Nephron progenitor cell (in vitro differentiated cells): ENCODE data around the gene MRFAP1L1.
A peak's percentile ranks its signal among the peaks of the same experiment; 100 is the strongest.
"Not testable (repeated sequence)": the region's sequence is repeated elsewhere in the genome, so short reads cannot be mapped to it uniquely, and the experiment has no call there.

Experiments used
- DNase-seq: peaks from one replicate; pipeline ENCODE4 v3.0.0; 2021
- H3K27ac Mint-ChIP-seq: 2 replicates; pipeline ENCODE4 v1.8.0; 2021; ENCODE audit warnings: mild to moderate bottlenecking, moderate library complexity, mixed read lengths
- H3K27me3 Mint-ChIP-seq: 2 replicates; pipeline ENCODE4 v1.8.0; 2021; ENCODE audit warnings: mild to moderate bottlenecking, low read depth, mixed read lengths; ENCODE audit not compliant: poor library complexity
- H3K36me3 Mint-ChIP-seq: 2 replicates; pipeline ENCODE4 v1.8.0; 2021; ENCODE audit warnings: low read depth, mixed read lengths
- H3K4me1 Mint-ChIP-seq: 2 replicates; pipeline ENCODE4 v1.8.0; 2021; ENCODE audit warnings: mixed read lengths
- H3K4me3 Mint-ChIP-seq: 2 replicates; pipeline ENCODE4 v1.8.0; 2021; ENCODE audit warnings: mild to moderate bottlenecking, moderate library complexity, mixed read lengths
- H3K9me3 Mint-ChIP-seq: 2 replicates; pipeline ENCODE4 v1.8.0; 2021; ENCODE audit warnings: mild to moderate bottlenecking, moderate library complexity, mixed read lengths
- CTCF ChIP-seq: fragments of 200-600 bp; sonication (generic); IDR thresholded peaks from 2 replicates; pipeline ENCODE4 v1.5.0; 2021; ENCODE audit warnings: antibody characterized with exemption

Gene MRFAP1L1

GRCh38 chr4:6673660-6674499 lies 35.8 kb downstream of the MRFAP1L1 start:
- Mint-ChIP-seq H3K27ac (peak overlapping the region; percentile 94), H3K27me3 (peaks cover 5% of the 10 kb centered on the region), H3K4me1 (peaks cover 44% of the 10 kb centered on the region), H3K9me3 (peaks cover 14% of the 10 kb centered on the region), H3K36me3 (peaks cover 70% of the 10 kb centered on the region), H3K4me3 (peak overlapping the region; percentile 89)
- TF ChIP-seq CTCF, result no peak
- DNase-seq, result peak; percentile 90

- Mint-ChIP-seq H3K27ac (peak overlapping the region; percentile 94), H3K4me3 (peak overlapping the region; percentile 89), H3K36me3 (peaks cover 70% of the 10 kb centered on the region), H3K9me3 (peaks cover 14% of the 10 kb centered on the region), H3K4me1 (peaks cover 44% of the 10 kb centered on the region)
- DNase-seq, H3K27me3 Mint-ChIP-seq: not testable (repeated sequence)
These were observed 36.4 kb downstream of the MRFAP1L1 start for GRCh38 chr4:6673191-6673659.

- not testable (repeated sequence) for H3K27ac Mint-ChIP-seq, H3K4me3 Mint-ChIP-seq
These were observed 37.0 kb downstream of the MRFAP1L1 start for GRCh38 chr4:6672541-6673190.

GRCh38 chr4:6672131-6672530 lies 37.5 kb downstream of the MRFAP1L1 start:
- no peak for DNase-seq
- peaks cover 8% of the 10 kb centered on the region for H3K27me3 Mint-ChIP-seq
- peaks cover 22% of the 10 kb centered on the region for H3K9me3 Mint-ChIP-seq
- no peak for TF ChIP-seq CTCF
- no peak overlapping the region for H3K27ac Mint-ChIP-seq
- H3K36me3 Mint-ChIP-seq, result peaks cover 68% of the 10 kb centered on the region
- H3K4me1 Mint-ChIP-seq, result peaks cover 36% of the 10 kb centered on the region
- H3K4me3 Mint-ChIP-seq, result no peak overlapping the region

More at GRCh38 chr4:6672541-6673190, 37.0 kb downstream of the MRFAP1L1 start:
- peaks cover 18% of the 10 kb centered on the region for H3K9me3 Mint-ChIP-seq
- DNase-seq, H3K27me3 Mint-ChIP-seq: not testable (repeated sequence)
- H3K4me1 Mint-ChIP-seq, result peaks cover 42% of the 10 kb centered on the region
- peaks cover 70% of the 10 kb centered on the region for H3K36me3 Mint-ChIP-seq

- TF ChIP-seq CTCF, result no peak
- H3K4me3 Mint-ChIP-seq, result no peak overlapping the region
- peaks cover 25% of the 10 kb centered on the region for H3K9me3 Mint-ChIP-seq
- DNase-seq, result no peak
- H3K4me1 Mint-ChIP-seq, result peaks cover 31% of the 10 kb centered on the region
- peaks cover 63% of the 10 kb centered on the region for H3K36me3 Mint-ChIP-seq
- H3K27me3 Mint-ChIP-seq, result peaks cover 8% of the 10 kb centered on the region
- H3K27ac Mint-ChIP-seq, result no peak overlapping the region
These were observed 38.0 kb downstream of the MRFAP1L1 start for GRCh38 chr4:6671648-6672047.

- Mint-ChIP-seq H3K27ac (no peak overlapping the region), H3K4me3 (no peak overlapping the region), H3K9me3 (peaks cover 26% of the 10 kb centered on the region), H3K27me3 (peaks cover 11% of the 10 kb centered on the region), H3K4me1 (peaks cover 3% of the 10 kb centered on the region), H3K36me3 (peaks cover 44% of the 10 kb centered on the region)
- no peak for TF ChIP-seq CTCF
- no peak for DNase-seq
These were observed 41.3 kb downstream of the MRFAP1L1 start for GRCh38 chr4:6668391-6668790.
